HG03442 (cell line): ENCODE data around the gene ABLIM1.

ENCODE experiments used
- ATAC-seq: cut with Tn5 transposase; IDR thresholded peaks from one replicate; pipeline ENCODE4 v1.9.1; 2021; ENCODE audit warnings: mild to moderate bottlenecking, moderate library complexity; ENCODE audit not compliant: unreplicated experiment

The ABLIM1 gene

DNA sequence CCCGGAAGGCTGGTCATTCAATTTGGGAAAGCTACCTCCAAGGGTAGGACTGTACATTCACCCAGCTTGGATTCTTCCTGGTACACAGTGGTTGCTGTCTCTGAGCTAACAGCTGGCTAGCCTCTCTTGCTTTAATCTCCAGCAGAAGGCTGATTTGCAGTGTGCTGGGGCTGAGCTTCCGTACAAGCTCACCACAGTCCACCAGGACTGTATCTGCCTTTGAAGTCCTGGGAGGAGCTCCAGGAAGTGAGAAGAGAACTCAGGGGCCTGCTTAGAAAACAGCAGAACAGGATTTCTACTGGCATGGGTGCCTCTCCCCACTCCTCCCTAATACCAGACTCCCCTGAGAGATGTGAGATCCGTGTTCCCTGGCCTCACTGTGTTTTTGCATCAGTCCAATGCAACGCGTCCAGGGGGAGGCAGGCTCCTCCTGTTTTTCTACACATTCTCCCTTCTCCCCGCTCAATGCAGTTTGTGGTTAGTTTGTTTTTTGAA, 260.4 kb downstream of the ABLIM1 start:
- no peak for ATAC-seq

DNA sequence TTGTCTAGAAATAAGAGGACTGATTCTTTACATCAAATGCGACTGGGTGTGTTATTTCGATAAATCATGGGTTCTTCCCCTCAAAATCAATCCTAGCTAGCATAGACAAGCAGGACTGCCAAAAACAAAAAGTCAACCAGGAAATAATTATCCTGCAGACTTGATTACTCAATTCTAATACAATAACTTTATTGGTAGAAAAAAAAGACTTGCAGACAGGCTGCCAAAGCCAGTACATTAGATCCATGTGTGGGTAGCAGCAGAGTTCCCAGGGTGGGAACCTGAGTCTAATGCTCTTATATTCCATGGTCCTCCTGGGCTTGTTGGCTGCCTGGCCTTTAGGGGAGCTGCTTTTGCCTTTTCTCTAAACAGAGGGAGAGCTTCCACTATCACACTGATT, 261.6 kb downstream of the ABLIM1 start:
- ATAC-seq, result no peak

DNA sequence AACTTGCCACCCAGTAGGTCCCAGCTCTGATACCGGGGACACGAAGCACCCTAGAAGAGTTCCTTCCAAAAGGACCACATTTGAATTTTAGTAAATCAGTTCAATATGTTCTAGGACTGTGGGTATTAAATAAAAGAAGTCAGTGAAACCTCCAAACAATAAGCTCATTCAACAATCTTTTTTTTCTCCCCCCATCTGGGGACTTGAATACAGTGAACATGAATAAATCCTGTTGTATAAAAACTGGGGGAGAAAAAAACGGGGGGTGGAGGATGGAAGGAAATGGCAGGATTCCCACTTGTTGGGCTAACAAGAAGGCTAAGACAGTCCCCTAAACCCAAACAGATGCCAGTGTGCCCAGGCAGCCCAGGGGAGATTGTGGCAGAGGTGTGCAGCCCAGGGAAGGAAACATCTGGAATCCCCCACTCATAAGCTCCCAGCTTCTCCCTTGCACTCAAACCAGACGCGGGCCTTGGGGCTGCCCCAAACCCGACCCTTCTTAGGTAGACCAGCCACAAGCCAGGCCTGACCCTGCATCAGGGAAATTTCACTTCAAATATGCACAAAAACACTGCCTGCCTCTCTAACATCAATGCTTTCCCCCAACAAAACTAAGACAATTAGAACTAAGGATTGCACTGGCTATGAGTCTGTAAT, 262.6 kb downstream of the ABLIM1 start:
- no peak for ATAC-seq

DNA sequence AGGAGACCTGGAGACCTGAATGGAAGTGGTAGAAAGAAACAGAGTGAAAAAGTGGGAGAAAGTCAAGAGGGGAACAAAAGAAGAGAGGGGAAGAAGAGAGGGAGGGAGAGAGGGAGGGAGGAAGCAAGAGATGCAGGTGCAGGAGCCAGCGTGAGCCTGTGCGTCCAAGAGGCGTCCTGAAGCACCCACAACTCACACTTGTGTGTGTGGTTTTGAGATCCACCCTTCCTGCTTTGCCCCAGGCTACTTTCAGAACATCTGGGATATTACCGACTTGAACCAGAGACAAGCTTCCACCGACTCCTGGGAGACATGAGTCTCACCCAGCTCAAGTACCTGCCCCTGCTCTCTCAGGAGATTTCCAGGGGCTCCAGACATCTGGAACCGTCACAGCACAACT, 263.5 kb downstream of the ABLIM1 start:
- ATAC-seq, result no peak

DNA sequence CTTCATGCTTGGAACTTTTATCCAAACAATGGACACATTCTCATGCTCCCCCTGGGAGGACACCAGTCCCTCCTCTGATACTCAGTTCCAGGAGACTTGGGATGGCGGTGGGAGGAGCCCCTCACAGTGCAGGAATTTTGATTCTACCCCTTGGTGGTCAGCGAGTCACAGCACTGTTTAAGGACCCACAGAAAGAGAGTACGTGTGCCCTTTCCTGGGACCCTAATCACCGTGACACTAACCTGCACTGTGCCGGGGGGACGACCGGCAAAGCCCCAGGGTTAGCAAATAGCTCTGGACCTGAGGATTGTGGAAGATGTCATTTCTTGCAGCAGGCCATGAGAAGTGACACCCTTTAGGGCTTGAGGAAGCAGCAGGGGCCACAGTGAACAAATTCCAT, 264.2 kb downstream of the ABLIM1 start:
- no peak for ATAC-seq

DNA sequence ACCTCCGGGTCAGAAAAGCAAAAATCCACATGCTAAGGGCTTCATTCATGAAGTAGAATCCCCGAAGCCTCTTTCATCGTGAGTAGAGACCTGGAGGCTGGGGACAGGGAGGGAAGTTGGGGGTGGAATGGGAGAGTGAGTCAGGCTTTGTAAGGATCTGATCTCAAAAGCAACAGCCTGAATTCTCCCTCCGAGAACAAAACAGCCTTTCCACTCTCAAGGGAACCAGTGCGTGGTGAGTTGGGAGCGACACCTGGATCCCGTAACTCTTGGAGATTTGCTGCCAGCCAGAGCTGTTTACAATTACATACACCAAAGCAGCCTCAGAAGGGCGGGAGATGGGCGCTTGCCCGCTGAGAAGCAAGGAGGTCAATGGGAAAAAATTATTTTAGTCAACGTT, 264.6 kb downstream of the ABLIM1 start:
- no peak for ATAC-seq

DNA sequence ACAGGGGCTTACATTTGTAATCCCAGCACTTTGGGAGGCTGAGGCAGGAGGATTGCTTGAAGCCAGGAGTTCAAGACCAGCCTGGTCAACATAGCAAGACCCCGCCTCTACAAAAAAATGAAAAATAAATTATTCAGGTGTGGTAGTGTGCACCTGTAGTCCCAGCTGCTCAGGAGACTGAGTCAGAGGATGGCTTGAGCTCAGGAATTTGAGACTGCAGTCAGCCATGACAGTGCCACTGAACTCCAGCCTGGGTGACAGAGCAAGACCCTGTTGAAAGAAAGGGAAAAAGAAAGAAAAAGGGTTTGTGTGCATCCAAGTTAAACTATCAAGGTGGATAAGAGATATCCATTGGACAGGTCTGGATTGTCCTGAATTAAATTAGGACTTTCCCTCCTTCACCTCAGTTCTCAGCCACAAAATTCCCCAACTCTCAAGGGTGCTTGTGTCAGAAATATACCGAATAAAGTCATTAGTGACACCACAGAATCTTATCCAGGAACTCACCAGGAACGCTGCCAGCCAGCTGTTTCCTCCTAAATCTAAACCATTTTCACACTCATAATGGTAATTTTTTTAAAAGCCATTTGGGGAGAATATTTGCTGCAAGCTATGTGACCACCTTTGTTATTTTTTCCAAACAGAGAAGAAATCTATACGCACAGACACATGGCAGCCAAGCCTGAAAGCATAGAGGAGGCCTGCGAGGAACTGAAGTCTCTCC, 265.8 kb downstream of the ABLIM1 start:
- no peak for ATAC-seq

DNA sequence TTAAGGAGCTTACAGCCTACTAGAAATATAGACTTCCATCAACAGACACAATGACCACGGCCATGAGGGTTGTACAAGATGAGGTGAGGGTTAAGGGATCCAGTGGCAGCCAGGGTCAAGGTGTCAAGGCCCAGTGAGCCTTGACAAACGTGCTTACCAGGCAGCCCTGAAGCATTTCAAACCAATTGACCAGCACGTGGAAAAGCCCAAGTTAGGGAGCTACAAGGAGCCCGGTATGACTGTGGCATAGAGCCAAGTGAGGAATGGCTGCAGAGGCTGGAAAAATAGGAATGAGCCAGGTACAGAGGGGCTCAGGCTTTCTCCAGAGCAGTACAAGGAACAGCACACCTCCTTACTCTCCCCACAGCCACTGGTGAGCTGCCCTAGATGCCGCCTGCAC, 266.5 kb downstream of the ABLIM1 start:
- ATAC-seq, result no peak

DNA sequence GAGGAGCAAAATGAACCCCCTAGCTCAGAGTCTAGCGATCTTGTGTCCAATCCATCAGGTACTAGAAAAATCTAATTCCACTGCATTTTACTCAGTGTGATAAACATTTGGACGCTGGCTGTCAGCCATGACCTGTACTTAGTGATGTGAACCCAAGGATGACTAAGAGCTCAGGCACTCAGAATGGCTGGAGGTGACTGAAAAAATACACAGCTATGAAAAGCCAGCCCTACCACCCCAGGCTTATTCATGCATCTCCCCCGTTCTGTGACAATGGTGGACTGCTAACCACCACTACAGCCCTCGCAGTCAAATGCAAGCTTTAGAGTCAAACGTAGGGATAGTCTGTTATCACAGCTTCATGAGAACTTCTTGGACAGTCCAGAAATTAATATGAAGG, 268.6 kb downstream of the ABLIM1 start:
- no peak for ATAC-seq

DNA sequence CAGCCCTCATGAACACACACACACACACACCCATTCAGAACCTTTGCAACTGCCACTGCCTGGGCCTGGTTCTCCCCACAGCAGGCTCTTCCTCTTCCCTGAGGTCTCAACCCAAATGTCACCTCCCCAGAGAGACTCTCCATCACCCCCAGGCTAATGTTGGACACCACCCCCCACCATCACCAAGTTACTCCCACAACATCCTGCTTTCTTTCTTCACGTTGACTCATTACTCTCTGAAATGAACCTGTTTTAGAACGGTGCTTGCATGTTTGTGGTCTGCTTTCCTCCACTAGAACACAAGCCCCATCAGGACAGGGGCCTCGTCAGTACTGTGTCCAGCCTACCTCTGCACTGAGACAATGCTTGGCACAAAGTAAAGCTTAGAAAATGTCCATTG, 269.8 kb downstream of the ABLIM1 start:
- ATAC-seq, result peak; percentile 81

DNA sequence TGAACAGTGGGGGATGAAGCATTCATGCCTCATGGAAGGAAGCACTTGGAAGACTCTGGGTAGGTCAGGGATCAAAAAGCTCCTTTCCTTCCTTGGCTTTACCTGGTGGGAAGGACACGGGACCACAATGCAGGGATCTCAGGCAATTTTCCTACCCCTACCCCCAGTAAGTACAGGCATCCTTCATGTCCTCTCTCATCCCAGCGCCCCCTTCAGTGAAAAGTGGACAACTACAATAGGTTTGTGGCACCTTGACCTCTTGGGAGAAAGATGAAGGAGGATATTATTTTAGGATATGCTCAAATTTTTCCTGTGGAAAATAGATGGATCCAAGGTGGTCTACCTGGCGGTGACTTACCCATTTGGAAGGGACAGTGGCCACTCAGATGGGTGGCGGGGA, 270.3 kb downstream of the ABLIM1 start:
- no peak for ATAC-seq

DNA sequence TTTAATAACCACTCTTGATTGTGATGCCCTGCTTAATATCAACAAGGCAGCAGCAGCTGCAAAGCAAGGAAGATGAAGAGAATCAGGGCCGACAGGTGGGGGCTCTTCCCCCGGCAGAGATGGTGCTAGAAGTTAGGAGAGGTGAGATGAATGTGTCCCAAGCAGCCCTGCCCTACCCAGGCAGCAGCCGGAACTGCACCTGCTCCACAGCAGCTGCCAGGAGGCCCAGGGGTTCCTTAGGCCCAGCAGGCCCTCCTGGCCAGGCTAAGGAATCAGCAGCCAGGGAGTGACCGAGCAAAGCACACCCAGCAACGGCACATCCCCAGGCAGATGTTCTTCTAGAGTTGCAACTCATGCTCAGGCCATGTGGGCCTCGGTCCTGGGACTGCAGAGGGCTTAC, 271.6 kb downstream of the ABLIM1 start:
- ATAC-seq, result no peak

DNA sequence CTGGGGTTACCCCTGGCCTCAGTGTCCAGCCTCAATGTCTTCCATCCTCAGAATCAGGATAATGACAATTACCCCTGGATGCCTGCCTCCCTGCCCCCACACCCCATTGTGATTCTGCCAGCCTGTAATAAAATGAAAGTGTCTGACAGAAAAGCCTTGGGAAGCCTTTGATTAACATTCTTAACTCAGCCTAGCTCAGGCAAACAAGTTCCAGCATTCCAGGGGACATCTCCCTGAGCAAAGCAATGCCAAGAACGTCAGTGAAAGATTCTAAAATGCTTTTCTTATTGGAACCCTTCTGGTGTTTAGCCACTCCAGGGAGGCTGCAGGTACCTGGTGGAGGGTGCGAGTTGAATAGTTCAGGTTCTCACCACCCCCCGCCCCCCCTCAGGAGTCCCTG, 272.5 kb downstream of the ABLIM1 start:
- ATAC-seq, result no peak

DNA sequence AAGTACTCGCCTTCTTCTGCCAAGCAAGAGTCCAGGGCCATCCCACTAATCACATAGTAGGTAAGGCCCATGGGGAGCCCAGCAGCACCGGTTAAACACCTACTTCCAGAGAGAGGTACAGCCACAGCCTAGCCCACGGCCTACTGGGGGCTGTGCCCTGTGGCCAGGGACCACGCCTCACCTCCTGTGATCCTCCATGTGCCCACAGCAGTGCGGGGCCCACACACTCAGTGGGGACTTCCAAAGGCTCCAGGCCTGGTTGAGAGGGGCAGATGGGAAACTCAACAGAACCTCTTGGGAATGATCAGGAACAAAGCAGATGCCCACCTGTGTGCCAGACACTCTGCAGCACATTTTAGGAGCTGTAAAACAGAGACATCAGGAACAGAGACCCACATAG, 273.5 kb downstream of the ABLIM1 start:
- no peak for ATAC-seq

DNA sequence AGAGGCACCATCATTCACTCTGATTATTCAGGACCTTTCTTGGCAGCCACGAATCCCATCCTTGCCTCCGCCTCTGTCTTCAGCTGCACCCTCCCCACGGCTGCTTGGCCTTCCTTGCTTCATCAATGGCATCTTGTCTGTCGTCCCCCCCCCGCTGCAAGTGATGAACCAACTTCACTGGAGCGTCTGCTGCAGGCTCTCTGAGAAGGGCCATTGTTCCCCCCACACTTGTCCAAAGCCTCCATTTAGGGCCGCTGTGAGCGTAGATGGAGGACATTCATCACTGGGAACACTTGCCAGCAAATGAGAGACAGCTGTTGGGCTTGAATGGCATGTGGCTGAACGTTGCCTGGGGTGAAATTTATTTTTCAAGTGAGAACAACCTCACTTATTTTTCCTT, 273.9 kb downstream of the ABLIM1 start:
- ATAC-seq, result no peak
